A549 (cell line): ENCODE data around the gene DGCR2. TPM values are rescaled to one million over a fixed set of nuclear protein-coding genes. Genes with fewer than 3 reads are reported as not detected.

Experiments
- ATAC-seq, 2 experiments: fragments of 200-7000 bp in 1 of 2; fragments of >200 bp in 1 of 2; cut with Nextera tagmentation in 1 of 2; cut with Tn5 transposase in 1 of 2; 3 replicates each; pipeline versions ENCODE4 v1.8.0 to v1.9.1; 2018 to 2020; ENCODE audit warnings: mild to moderate bottlenecking in 1 of 2, moderate library complexity in 1 of 2
- CTCF ChIA-PET: fragments of 300-600 bp; sonication (Branson Sonifier 250); formaldehyde crosslinking; extraction: SDS; loops from one replicate; lab custom pipeline; 2021; ENCODE audit warnings: antibody characterized with exemption, inconsistent platforms; lab: Yijun Ruan, JAX
- POLR2A ChIA-PET: fragments of 350-600 bp; formaldehyde crosslinking; extraction: SDS; loops from one replicate; lab custom pipeline; 2021; ENCODE audit warnings: antibody characterized with exemption, inconsistent platforms; lab: Yijun Ruan, JAX
- DNase-seq, 2 experiments: peaks; one replicate each; pipeline versions ENCODE4 v3.0.0 to v3.0.0-alpha.2; 2011 to 2016; ENCODE audit warnings: low read depth in 1 of 2, low spot score in 1 of 2
- FAIRE-seq: peaks from 2 replicates; lab custom pipeline; 2011; peaks lifted over from hg19 to GRCh38; lab: Jason Lieb, UNC
- H3K27ac ChIP-seq, 2 experiments: fragments of >200 bp; sonication (Bioruptor Twin); formaldehyde crosslinking; 3 replicates each; pipeline ENCODE4 v1.5.1; 2016 to 2017
- H3K4me1 ChIP-seq: fragments of >200 bp; sonication (Bioruptor Twin); formaldehyde crosslinking; 3 replicates; pipeline ENCODE4 v1.6.1; 2016
- H3K4me2 ChIP-seq: fragments of >200 bp; sonication (Bioruptor Twin); formaldehyde crosslinking; 3 replicates; pipeline ENCODE4 v1.6.1; 2016
- H3K4me3 ChIP-seq: fragments of >200 bp; sonication (Bioruptor Twin); formaldehyde crosslinking; 3 replicates; pipeline ENCODE4 v1.5.1; 2016
- H3K9me3 ChIP-seq: fragments of >200 bp; sonication (Bioruptor Twin); formaldehyde crosslinking; 3 replicates; pipeline ENCODE4 v1.6.1; 2016
- CEBPB ChIP-seq, 2 experiments: fragments of >200 bp in 1 of 2; sonication (Bioruptor Twin) in 1 of 2; formaldehyde crosslinking in 1 of 2; IDR thresholded peaks; 2 replicates each; pipeline ENCODE4 v1.6.1; 2012 to 2016
- ELK1 ChIP-seq: fragments of 150-350 bp; IDR thresholded peaks from 2 replicates; pipeline ENCODE4 v1.6.1; 2014; ENCODE audit warnings: low read depth, mild to moderate bottlenecking, low read length
- FOSB ChIP-seq: fragments of 250-450 bp; sonication (Bioruptor Pico); IDR thresholded peaks from 2 replicates; pipeline ENCODE4 v1.5.0; 2020; ENCODE audit warnings: mild to moderate bottlenecking, moderate library complexity
- FOXS1 ChIP-seq: fragments of 250-450 bp; sonication (Bioruptor Pico); IDR thresholded peaks from 2 replicates; pipeline ENCODE4 v1.5.0; 2020; ENCODE audit warnings: mild to moderate bottlenecking, moderate library complexity
- HDAC2 ChIP-seq: fragments of 200-600 bp; sonication (generic); IDR thresholded peaks from 2 replicates; pipeline ENCODE4 v1.6.1; 2016
- HEYL ChIP-seq: fragments of 250-450 bp; sonication (Bioruptor Pico); IDR thresholded peaks from 2 replicates; pipeline ENCODE4 v1.8.0; 2021; ENCODE audit warnings: mild to moderate bottlenecking, moderate library complexity
- JUNB ChIP-seq: fragments of >200 bp; sonication (Bioruptor Twin); formaldehyde crosslinking; IDR thresholded peaks from 2 replicates; pipeline ENCODE4 v1.6.1; 2016
- KDM5A ChIP-seq: fragments of 200-600 bp; sonication (generic); IDR thresholded peaks from 2 replicates; pipeline ENCODE4 v1.6.1; 2016; ENCODE audit warnings: antibody characterized with exemption, mild to moderate bottlenecking
- MAZ ChIP-seq: fragments of 150-350 bp; IDR thresholded peaks from 2 replicates; pipeline ENCODE4 v1.6.1; 2014; ENCODE audit warnings: antibody characterized with exemption, low read depth, low read length, borderline replicate concordance
- MYC ChIP-seq: IDR thresholded peaks from 2 replicates; pipeline ENCODE4 v1.6.1; 2012; ENCODE audit warnings: mild to moderate bottlenecking, inconsistent platforms, low read length, improper control_type of control experiment, borderline replicate concordance
- NFE2L2 ChIP-seq: fragments of 150-350 bp; conservative IDR thresholded peaks from 2 replicates; pipeline ENCODE4 v1.6.1; 2014; ENCODE audit warnings: low read length
- NR3C1 ChIP-seq: fragments of >200 bp; sonication (Bioruptor Twin); formaldehyde crosslinking; IDR thresholded peaks from 3 replicates; pipeline ENCODE4 v1.6.1; 2017
- RARB ChIP-seq: fragments of 250-450 bp; sonication (Bioruptor Pico); IDR thresholded peaks from 2 replicates; pipeline ENCODE4 v1.8.0; 2021; ENCODE audit warnings: mild to moderate bottlenecking, moderate library complexity
- RCOR1 ChIP-seq: fragments of 150-350 bp; IDR thresholded peaks from 2 replicates; pipeline ENCODE4 v1.6.1; 2014; ENCODE audit warnings: antibody characterized with exemption, low read length, low read depth
- RFX5 ChIP-seq: fragments of 450-650 bp; IDR thresholded peaks from 2 replicates; pipeline ENCODE4 v1.7.1; 2014; ENCODE audit warnings: antibody characterized with exemption, mild to moderate bottlenecking, moderate library complexity
- SMC3 ChIP-seq: fragments of >200 bp; sonication (Bioruptor Twin); formaldehyde crosslinking; IDR thresholded peaks from 3 replicates; pipeline ENCODE4 v1.6.1; 2018; ENCODE audit warnings: inconsistent platforms
- SREBF2 ChIP-seq: fragments of 450-650 bp; IDR thresholded peaks from 2 replicates; pipeline ENCODE4 v1.6.1; 2014; ENCODE audit warnings: mild to moderate bottlenecking, moderate library complexity
- USF2 ChIP-seq: fragments of 450-650 bp; IDR thresholded peaks from 2 replicates; pipeline ENCODE4 v1.6.1; 2014; ENCODE audit warnings: antibody characterized with exemption
- ZFP36 ChIP-seq: fragments of 450-650 bp; IDR thresholded peaks from 2 replicates; pipeline ENCODE4 v1.6.1; 2014; ENCODE audit warnings: borderline replicate concordance; ENCODE audit not compliant: partially characterized antibody
- ZNF302 ChIP-seq: fragments of 250-450 bp; sonication (Bioruptor Pico); IDR thresholded peaks from 2 replicates; pipeline ENCODE4 v1.9.0; 2021; ENCODE audit warnings: inconsistent platforms, mild to moderate bottlenecking, moderate library complexity
- WGBS: methylation state at CpG from one replicate; pipeline ENCODE4 v1.1.6; 2017; ENCODE audit errors: missing lambda C conversion rate; 5-methylcytosine and 5-hydroxymethylcytosine counted together
- polyA plus RNA-seq, 4 experiments: library from polyadenylated mRNA; depleted of rRNA in 3 of 4; stranded (reverse); fragments of >200 nt; fragmentation: RNase III in 1 of 4; extraction: RNeasy Plus Mini Kit Qiagen cat#74134 plus additional on column Dnase treatment in 1 of 4; gene quantifications; 2 replicates in 3 of 4; 3 replicates in 1 of 4; pipeline ENCODE4 v1.2.3, GENCODE V29; 2011 to 2017
- TF ChIP-seq, protein P1 (sequence below): fragments of >200 bp; sonication (Bioruptor Twin); formaldehyde crosslinking; IDR thresholded peaks from 2 replicates; pipeline ENCODE4 v1.6.1; 2016

DGCR2 gene
- polyA plus RNA-seq, 2 of the 4 experiments (the other 2 are of a cell fraction) = 10.6 to 17.9 TPM

DNA sequence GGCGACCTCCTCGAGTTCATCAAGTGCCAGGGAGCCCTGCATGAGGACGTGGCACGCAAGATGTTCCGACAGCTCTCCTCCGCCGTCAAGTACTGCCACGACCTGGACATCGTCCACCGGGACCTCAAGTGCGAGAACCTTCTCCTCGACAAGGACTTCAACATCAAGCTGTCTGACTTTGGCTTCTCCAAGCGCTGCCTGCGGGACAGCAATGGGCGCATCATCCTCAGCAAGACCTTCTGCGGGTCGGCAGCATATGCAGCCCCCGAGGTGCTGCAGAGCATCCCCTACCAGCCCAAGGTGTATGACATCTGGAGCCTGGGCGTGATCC is 9.4 kb upstream of the DGCR2 start:
- no peak for TF ChIP-seq ZNF302 (CRISPR knock-in tag)
- TF ChIP-seq USF2 = no peak
- no peak for TF ChIP-seq FOXS1
- TF ChIP-seq NFE2L2 = no peak
- TF ChIP-seq KDM5A = no peak
- DNase-seq (no peak), ATAC-seq (no peak), FAIRE-seq (no peak)
- CTCF ChIA-PET = interaction anchor here (1.0 kb wide), 1 partner anchor 14 kb away, joined by 3 read pairs; no protein-coding TSS in a partner anchor
- no peaks in the 10 kb centered on the region for H3K4me1 ChIP-seq
- no peaks in the 10 kb centered on the region for H3K9me3 ChIP-seq
- H3K4me3 ChIP-seq = no peak overlapping the region
- POLR2A ChIA-PET = no interaction called here
- 95% methylated on average over 12 of the region's 19 CpGs for whole genome bisulfite sequencing
- no peak overlapping the region for H3K4me2 ChIP-seq
- H3K27ac ChIP-seq = no peak overlapping the region

DNA sequence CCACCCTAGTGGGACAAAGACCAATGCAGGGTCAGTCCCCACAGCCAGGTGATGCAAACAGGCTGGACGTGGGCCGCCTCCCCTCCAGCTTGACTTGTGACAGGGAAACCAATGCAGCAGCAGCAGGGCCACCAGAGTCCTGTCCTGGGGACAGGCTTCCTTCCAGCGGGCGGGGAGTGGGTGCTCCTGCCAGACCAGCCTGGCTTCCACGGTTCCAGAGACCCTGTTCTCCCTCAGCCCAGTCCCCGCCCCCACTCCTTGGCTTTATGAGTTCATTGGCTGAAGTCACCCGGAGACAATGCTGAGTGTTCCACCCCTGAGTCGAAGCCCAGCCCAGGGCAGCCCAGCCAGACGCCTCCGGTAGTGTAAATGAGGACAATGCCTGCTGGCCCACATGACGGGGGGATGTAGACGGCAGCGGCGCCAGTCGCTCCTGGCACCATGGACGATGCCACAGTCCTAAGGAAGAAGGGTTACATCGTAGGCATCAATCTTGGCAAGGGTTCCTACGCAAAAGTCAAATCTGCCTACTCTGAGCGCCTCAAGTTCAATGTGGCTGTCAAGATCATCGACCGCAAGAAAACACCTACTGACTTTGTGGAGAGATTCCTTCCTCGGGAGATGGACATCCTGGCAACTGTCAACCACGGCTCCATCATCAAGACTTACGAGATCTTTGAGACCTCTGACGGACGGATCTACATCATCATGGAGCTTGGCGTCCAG is 8.9 kb upstream of the DGCR2 start, which contains the start of gene TSSK2:
TSS of gene TSSK2 (plus strand) at position 350 of the 726 bp plus-strand sequence. CDS start at position 442, 92 bp downstream.
- 94% methylated on average over 18 of the region's 27 CpGs for WGBS
- H3K4me1 ChIP-seq = no peaks in the 10 kb centered on the region
- H3K4me3 ChIP-seq = no peak within 1 kb of the TSS
- TF ChIP-seq ELK1 (no peak), JUNB (no peak), RFX5 (no peak), RARB (CRISPR knock-in tag) (no peak), NR3C1 (no peak), RCOR1 (no peak)
- TF ChIP-seq, protein P1, sequence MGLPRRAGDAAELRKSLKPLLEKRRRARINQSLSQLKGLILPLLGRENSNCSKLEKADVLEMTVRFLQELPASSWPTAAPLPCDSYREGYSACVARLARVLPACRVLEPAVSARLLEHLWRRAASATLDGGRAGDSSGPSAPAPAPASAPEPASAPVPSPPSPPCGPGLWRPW = no peak
- ChIA-PET POLR2A (no interaction called here), CTCF (no interaction called here)
- FAIRE-seq = no peak
- H3K27ac ChIP-seq = no peak within 1 kb of the TSS
- no peak for ATAC-seq
- no peaks in the 10 kb centered on the region for H3K9me3 ChIP-seq
- no peak within 1 kb of the TSS for H3K4me2 ChIP-seq
- DNase-seq = no peak

GRCh38 chr22:19129871-19130270 is 7.7 kb upstream of the DGCR2 start:
- ATAC-seq (no peak), DNase-seq (no peak), FAIRE-seq (no peak)
- Histone ChIP-seq H3K4me2 (no peak overlapping the region), H3K27ac (no peak overlapping the region), H3K9me3 (no peaks in the 10 kb centered on the region), H3K4me3 (no peak overlapping the region), H3K4me1 (no peaks in the 10 kb centered on the region)
- 78% methylated on average over 8 of the region's 8 CpGs for WGBS
- POLR2A ChIA-PET = no interaction called here
- CTCF ChIA-PET = interaction anchor here (0.6 kb wide), 1 partner anchor 44 kb away, joined by 3 read pairs; no protein-coding TSS in a partner anchor
- TF ChIP-seq KDM5A = no peak
- TF ChIP-seq USF2 = no peak
- no peak for TF ChIP-seq HEYL (CRISPR knock-in tag)
- TF ChIP-seq ZFP36 = no peak
- TF ChIP-seq SREBF2 = no peak
- no peak for TF ChIP-seq FOSB
- TF ChIP-seq MAZ = no peak
- TF ChIP-seq HDAC2 = no peak
- TF ChIP-seq MYC = no peak
- TF ChIP-seq RFX5 = no peak
- TF ChIP-seq CEBPB (IDR thresholded peaks at IDR 0.05) = no peak
- no peak for TF ChIP-seq SMC3
